HG03442 (cell line): ENCODE results near the gene NTN1.

Experiments
- ATAC-seq: cut with Tn5 transposase; IDR thresholded peaks from one replicate; pipeline ENCODE4 v1.9.1; 2021; ENCODE audit warnings: mild to moderate bottlenecking, moderate library complexity; ENCODE audit not compliant: unreplicated experiment

Gene NTN1

DNA sequence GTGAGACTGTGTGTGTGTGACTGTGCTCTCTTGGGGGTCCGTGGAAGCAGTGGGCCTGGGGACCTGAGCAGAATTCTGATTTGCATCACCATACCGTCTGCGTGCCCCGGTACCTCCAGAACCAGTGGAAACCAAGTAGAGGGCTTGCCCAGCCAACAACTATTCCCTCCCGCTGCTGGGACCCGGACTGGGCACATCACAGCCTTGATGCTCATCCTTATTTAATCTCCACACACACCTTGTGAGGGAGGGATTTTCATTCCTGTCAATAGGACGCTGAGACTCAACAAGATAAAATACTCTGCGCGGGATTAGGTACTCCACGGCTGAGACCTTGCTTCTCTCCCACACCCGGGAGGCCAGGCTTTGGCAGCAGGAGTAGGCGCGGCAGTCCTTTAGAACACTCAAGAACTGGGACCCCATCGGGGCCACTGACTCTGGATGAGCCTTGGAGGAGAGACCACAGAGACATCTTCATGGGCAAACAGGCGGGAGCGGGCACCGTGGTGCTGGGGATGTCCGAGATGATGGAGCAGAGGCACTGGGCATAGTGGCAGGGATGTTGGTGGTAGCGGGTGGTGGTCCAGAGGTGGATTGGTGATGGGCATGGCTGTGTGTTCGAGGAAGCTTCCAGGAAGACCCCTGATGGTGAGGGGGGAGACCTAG, 208.0 kb downstream of the NTN1 start:
- ATAC-seq = no peak

DNA sequence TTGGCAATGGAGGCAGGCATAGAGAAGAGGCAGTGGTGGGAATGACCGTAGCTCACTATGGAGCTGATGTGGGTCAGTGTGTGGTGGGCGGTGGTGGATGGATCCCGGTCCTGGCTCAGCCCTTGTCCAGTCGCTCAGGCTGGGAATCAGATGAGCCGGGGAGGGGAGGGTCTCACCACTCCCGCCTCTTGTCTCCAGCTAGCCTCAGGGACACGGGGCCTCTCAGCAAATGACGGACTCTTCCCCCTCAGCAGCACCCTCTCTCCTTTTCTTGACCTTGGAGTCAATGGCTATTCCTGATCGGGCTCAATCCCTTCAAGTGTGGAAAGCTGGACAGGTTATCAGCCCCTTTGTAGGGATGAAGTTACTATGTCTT, 208.5 kb downstream of the NTN1 start:
- ATAC-seq = no peak

DNA sequence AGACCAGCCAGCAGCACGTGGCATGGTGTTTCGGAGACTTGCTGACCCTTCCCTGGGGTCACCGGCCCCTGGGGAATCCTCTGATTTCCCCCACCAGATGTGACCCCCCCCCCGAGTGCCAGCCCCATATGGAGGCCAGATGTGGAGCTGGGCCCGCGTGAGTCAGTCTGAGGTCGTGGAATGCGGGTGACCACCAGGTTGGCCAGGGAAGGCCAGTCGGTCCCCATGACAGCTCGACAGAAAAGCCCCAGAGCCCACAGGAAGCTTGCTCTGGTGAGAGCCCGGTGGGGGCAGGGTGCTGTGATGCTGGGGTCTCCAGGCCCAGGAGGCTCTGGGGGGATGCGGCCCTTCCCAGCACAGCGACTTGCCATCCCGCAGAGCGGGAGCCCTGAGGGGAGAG, 209.0 kb downstream of the NTN1 start:
- no peak for ATAC-seq

GRCh38 chr17:9230861-9231260, 209.6 kb downstream of the NTN1 start:
- ATAC-seq = no peak

- ATAC-seq = no peak
These were observed 210.3 kb downstream of the NTN1 start for GRCh38 chr17:9231449-9232154.

GRCh38 chr17:9232155-9232475, 210.8 kb downstream of the NTN1 start:
- ATAC-seq = no peak

DNA sequence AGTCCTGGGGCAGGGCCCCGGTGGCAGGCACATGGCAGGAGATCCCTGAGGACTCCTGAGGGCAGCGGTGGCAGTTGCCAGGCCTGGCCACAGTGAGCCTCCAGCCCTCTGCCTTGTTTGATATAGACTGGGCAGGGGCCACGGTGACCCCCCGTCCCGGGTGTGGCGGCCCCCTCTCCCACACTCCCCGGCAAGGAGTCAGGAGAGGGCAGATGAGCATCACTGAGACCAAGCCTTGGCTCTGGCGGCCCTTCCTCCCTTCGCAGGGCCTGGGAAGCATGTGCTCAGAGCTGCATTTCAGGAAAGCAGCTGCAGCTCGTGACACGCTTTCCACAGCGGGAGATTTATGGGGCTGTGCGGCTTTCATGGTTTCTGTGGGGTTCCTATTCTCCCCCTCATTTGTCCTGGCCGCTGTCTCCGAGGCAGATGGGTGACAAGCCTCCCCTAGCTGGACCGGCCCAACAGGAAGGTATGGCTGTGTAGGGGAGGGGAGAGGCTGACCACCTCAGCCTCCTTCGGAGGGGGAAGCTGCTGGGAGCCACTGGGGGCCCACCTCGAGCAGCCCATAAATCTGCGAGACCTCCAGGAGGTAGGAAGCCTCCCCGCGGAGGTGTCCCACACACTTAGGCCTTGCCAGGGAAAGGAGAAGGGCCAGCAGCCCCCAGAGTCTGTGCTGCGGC, 211.4 kb downstream of the NTN1 start:
- ATAC-seq = no peak

- ATAC-seq = no peak
These were observed 211.9 kb downstream of the NTN1 start for GRCh38 chr17:9233271-9233599.

DNA sequence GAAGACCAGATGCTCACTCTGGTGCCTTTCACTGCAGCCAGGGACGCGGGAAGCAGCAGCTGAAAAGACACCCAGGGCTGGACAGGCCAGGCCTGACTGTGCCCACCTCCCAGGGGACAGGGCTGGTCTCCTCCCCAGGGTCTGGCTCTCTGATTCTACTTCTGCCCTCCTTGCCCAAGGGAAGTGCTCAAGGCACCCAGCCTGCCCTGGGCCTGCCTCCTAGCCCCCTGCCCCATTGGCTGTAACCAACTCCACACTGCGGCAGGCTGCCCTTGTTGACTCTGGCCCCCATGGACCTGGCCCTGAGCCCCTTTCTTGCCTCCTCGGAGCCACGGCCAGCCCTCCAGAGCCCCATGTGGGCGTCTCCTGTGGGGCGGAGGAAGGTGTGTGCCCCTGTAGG, 212.5 kb downstream of the NTN1 start:
- ATAC-seq = no peak

DNA sequence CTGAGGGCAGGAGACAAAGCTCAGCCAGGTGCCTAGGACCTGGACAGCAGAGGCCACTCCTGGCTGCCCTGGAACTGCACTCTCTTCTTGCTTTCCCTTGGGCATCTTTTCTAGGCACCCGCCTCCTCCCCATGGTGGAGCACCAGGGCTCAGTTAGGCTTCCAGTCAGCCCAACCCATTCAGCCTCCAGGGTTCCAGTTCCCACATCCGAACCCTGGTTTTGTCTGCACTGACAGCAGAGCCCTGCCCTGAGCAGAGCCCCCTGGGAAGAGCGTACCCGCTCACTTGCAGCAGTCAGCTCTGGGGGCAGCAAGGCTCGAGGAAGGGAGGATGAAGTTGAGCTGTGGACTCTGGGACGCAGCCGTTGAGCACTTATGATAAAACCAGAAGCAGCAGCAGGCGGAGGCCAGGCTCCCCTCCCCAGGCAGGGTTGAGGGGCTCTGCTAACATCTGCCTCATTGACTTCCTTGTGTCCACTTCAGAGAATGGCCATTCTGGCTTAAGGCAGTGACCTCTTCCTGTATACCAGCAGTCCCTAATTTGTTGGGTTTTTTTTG, 213.2 kb downstream of the NTN1 start:
- no peak for ATAC-seq

DNA sequence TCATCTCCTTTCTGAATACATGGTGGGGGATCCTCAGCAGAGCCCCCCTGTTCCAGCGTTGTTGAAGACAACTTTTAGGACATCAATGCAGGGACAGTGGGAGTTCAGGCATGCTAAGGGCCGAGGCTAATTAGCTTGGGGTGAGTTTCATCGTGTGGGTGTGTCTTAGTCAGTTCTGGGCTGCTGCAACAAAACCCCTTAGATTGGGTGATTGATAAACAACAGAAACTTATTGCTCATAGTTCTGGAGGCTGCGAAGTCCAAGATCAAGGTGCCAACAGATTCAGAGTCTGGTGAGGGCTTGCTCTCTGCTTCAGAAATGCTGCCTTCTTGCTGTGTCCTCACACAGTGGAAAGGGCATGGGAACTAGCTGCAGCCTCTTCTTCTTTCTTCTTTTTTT, 214.0 kb downstream of the NTN1 start:
- ATAC-seq = no peak

GRCh38 chr17:9236286-9237052, 215.2 kb downstream of the NTN1 start:
- ATAC-seq = no peak

GRCh38 chr17:9237053-9237410, 215.7 kb downstream of the NTN1 start:
- ATAC-seq = no peak

GRCh38 chr17:9237661-9238301, 216.5 kb downstream of the NTN1 start:
- no peak for ATAC-seq

GRCh38 chr17:9238340-9239245, 217.3 kb downstream of the NTN1 start:
- no peak for ATAC-seq

DNA sequence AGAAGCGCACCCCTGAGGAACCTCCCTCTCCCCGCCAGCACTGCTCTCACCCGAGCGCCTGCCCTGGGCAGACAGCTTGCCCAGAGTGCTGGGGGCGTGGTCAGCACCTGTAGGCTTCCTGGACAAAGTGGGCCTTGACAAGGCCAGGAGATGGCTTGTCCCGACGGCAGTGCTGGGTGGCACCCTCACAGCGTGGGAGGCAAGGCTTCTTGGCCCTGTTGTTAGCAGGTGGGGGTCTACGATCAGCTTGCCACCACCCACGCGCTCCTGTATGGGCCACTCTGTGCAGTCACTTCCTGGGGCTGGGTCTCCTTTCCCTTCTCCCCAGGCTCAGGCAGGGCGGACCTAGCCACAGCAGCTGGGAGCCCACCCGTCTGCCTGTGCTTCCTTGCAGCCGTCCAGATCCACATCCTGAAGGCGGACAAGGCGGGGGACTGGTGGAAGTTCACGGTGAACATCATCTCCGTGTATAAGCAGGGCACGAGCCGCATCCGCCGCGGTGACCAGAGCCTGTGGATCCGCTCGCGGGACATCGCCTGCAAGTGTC, 218.0 kb downstream of the NTN1 start:
- ATAC-seq = no peak

GRCh38 chr17:9239793-9240658, 218.7 kb downstream of the NTN1 start:
- peak; percentile 55 for ATAC-seq

DNA sequence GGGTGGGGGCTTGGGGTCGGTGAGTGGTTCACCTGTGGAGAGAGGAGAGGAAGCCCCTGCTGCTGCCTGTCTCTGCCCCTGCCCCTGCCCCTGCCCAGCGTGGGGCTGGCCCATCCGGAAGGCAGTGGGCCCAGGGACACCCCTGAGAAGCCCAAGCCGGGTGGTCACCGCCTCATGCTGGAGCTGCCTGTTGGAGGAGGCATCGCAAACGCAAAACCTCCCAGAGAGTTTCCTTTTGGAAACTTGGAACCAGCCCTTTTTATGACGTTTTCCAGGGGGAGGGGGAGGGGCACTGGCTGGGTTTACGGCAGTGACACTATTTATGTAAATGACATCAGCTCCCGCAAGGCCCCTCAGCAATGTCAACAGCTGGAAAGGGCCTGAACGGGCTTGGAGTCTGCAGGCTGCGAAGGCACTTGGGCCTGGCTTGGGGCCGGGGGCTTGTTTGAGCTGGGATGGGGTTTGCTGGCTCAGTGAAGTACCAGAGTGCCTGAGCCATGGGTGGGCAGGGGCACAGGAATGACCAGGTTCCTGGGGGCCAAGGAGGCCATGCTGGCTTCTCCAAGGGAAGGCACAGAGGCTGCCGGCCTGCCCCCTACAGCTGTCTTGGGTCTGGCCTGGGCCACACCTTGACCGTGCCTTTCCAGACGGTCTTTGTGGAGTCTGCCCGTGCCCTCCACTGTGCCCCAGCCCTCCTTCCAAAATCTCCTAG, 219.5 kb downstream of the NTN1 start:
- no peak for ATAC-seq
